ENCODE measurements around the gene FASTKD1. TPM values are rescaled to one million over a fixed set of nuclear protein-coding genes. Genes with fewer than 3 reads are reported as not detected.
A peak's percentile ranks its signal among the peaks of the same experiment; 100 is the strongest.
"Not testable (repeated sequence)": the region's sequence is repeated elsewhere in the genome, so short reads cannot be mapped to it uniquely, and the experiment has no call there.

FASTKD1 gene
- total RNA-seq, 1 donor = 17.6 TPM

DNA sequence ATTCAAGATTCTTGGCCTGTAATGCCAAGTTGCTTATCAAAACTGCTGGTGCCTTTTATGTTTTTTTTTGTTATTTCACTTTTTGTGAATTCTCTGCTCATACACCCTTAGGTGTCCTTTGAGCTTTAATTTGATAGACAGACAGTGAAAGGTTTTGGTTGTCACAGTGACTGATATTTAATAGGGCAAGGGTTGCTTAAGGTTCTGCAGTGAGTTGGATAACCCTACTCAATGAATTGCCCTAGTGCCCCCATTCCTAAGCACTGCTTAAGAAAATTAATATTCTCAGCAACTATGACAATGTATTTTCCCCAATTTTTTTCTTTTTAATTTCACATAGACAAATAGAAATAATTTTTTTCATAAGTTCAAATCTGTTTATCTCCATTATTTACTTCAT lies 25.9 kb upstream of the FASTKD1 start:
- no peak for DNase-seq (ENCODE audit: low read depth)
- no peak overlapping the region for H3K4me3 ChIP-seq (ENCODE audit: low read depth, low read length)
- TF ChIP-seq, protein P1, sequence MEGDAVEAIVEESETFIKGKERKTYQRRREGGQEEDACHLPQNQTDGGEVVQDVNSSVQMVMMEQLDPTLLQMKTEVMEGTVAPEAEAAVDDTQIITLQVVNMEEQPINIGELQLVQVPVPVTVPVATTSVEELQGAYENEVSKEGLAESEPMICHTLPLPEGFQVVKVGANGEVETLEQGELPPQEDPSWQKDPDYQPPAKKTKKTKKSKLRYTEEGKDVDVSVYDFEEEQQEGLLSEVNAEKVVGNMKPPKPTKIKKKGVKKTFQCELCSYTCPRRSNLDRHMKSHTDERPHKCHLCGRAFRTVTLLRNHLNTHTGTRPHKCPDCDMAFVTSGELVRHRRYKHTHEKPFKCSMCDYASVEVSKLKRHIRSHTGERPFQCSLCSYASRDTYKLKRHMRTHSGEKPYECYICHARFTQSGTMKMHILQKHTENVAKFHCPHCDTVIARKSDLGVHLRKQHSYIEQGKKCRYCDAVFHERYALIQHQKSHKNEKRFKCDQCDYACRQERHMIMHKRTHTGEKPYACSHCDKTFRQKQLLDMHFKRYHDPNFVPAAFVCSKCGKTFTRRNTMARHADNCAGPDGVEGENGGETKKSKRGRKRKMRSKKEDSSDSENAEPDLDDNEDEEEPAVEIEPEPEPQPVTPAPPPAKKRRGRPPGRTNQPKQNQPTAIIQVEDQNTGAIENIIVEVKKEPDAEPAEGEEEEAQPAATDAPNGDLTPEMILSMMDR (IDR thresholded peaks at IDR 0.05; ENCODE audit: insufficient read depth, low read length) = no peak

DNA sequence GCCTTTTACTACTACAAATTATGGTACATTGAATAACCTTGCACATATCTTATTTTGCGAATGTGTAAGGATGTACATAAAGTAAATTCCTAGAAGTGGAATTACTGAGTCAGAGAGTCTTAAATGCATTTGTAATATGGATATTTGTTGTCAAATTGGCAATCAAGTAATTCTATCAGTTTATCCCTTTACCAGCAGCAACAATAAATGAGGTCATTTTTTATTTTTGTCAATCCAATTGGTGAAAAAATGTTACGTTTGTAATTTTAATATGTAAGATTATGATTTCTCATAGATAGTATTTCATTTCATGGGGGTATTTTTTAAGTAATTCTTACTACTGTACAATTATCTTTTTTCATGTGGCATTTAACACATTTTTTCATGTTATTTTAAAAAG lies 25.3 kb upstream of the FASTKD1 start:
- H3K4me3 ChIP-seq (ENCODE audit: low read depth, low read length) = no peak overlapping the region
- DNase-seq (ENCODE audit: low read depth) = no peak
- TF ChIP-seq, protein P1 (IDR thresholded peaks at IDR 0.05; ENCODE audit: insufficient read depth, low read length) = no peak

DNA sequence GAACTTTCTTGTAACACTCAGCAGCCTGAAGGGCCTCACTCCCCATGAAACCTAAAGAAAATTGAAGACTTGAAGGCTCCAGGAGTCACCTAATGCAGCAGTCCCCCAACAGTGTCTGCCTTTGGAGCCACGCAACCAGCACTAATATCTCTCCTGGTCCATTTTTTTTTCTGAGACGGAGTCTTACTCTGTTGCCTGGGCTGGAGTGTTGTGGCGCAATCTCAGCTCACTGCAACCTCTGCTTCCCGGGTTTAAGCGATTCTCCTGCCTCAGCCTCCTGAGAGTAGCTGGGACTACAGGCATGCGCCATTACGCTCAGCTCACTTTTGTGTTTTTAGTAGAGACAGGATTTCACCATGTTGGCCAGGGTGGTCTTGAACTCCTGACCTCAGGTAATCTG lies 22.9 kb upstream of the FASTKD1 start:
- DNase-seq (ENCODE audit: low read depth) = not testable (repeated sequence)

DNA sequence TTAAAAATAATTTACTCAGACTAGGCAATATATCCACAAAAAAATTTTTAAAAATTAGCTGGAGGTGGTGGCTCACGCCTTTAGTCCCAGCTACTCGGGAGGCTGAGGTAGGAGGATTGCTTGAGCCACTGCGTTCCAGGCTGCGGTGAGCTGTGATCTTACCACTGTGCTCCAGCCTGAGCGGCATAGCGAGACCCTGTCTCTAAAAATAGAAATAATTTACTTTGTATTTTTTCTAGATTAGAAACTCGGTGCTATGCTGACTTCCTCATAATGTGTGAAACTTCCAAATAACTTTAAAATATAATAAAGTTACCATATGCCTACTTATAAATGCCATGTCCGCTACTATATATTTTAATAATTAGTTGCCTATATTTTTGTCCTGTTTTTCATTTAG lies 17.1 kb upstream of the FASTKD1 start:
- no peak overlapping the region for H3K4me3 ChIP-seq (ENCODE audit: low read depth, low read length)
- no peak for DNase-seq (ENCODE audit: low read depth)
- TF ChIP-seq, protein P1 (IDR thresholded peaks at IDR 0.05; ENCODE audit: insufficient read depth, low read length) = no peak

More for the DNA sequence above, 22.9 kb upstream of the FASTKD1 start:
- not testable (repeated sequence) for H3K4me3 ChIP-seq (ENCODE audit: low read depth, low read length)

DNA sequence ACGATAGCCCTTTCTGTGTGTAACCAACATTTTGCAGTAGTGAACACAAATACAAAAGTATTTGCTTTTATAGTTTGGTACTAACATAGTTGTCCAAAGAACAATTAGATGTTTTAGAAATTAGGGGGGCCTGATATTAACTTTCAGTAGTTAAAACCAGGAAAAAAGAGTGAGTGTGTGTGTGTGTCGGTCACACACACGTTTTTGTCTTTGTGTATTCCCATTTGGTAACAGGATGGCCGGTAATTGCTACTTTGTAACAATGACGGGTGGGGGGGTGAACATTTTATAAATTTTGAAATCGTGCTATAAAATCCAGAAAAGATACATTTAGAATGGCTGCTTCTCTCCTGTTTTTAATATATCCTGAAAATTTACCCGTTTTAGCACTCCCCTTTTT lies 12.0 kb upstream of the FASTKD1 start:
- no peak for DNase-seq (ENCODE audit: low read depth)
- TF ChIP-seq, protein P1 (IDR thresholded peaks at IDR 0.05; ENCODE audit: insufficient read depth, low read length) = no peak
- peak overlapping the region; percentile 62 for H3K4me3 ChIP-seq (ENCODE audit: low read depth, low read length)

DNA sequence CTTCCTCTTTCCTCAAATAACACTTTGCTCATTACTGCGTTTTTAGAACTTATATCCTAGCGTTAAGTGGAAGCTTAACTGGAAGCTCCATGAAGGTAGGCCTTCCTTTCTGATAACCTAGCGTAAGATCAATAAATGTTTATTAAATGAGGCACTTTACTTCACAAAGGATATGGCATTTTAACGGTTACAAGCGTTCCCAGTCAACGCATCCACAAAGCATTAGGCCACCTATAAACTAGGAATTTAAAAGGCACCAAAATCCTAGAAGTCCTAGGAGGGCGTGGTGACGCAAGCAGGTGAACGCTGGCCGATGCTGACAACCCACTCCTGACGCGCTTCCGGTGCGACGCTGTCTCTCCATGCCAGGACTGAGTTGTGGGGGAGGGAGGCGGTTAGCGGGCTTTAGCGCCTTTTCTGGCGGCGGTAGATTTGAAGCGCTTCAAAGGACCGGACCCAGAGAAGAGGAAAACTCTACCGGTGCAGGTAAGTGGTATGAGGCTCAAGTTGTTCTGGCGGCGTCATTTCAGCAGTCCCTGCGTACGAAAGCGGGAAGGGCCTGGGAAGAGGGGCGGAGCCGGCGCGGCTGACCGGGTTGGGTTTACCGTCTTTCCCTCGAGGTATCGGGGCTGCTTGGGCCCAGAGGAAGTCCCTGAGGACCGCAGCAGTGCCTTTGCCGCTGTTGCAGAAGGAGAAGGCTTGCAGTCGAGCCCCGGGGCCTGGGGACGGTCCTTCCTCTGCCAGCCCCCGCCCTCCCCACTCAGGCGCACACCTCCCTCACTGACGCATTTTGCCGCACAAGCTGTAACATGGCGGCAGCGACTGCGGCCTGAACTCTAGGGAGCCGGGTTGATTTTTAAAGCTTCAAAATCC lies 10.6 kb upstream of the FASTKD1 start, which contains the start of gene PPIG:
TSS of gene PPIG (plus strand) at position 347 of the 873 bp plus-strand sequence. CDS start 19,691 bp downstream, outside the sequence.
- H3K4me3 ChIP-seq (ENCODE audit: low read depth, low read length) = peak within 1 kb of the TSS; percentile 95
- peak; percentile 92 for DNase-seq (ENCODE audit: low read depth)
- TF ChIP-seq, protein P1 (IDR thresholded peaks at IDR 0.05; ENCODE audit: insufficient read depth, low read length) = no peak

DNA sequence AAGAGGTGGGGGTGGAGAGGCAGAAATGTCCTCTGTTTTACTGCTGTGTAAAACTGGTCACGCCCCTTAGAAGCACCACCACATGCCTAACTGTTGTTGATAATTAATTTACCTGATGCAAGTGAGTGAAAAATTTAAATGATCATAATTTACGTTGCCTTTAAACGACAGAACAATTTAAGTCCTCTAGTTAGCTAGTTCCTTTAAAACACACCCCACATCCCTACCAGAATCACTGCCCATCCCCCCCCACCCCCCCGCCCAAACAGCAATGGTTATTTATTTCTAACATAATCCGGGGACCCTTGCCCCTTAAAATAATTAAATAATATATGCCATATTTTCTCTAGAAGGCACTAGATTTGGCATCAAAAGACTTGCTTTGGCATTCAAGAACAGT lies 9.9 kb upstream of the FASTKD1 start:
- DNase-seq (ENCODE audit: low read depth) = no peak
- TF ChIP-seq, protein P1 (IDR thresholded peaks at IDR 0.05; ENCODE audit: insufficient read depth, low read length) = no peak
- no peak overlapping the region for H3K4me3 ChIP-seq (ENCODE audit: low read depth, low read length)

DNA sequence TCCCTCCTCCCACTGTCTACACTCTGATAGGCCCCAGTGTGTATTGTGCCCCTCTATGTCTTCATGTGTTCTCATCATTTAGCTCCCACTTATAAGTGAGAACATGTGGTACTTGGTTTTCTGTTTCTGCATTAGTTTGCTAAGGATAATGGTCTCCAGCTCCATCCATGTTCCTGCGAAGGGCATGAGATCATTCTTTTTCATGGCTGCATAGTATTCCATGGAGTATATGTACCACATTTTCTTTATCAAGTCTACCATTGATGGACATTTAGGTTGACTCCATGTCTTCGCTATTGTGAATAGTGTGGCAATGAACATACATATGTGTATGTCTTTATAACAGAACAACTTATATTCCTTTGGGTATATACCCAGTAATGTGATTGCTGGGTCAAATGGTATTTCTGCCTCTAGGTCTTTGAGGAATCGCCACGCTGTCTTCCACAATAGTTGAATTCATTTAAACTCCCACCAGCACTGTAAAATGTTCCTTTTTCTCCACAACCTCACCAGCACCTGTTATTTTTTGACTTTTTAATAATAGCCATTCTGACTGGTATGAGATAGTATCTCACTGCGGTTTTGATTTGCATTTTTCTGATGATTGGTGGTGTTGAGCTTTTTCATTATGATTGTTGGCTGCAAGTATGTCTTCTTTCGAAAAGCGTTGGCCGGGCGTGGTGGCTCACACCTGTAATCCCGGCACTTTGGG lies 9.0 kb upstream of the FASTKD1 start:
- not testable (repeated sequence) for DNase-seq (ENCODE audit: low read depth); H3K4me3 ChIP-seq (ENCODE audit: low read depth, low read length)
